HG03469 (cell line): ENCODE data around the gene ACOT11.
"Not testable (repeated sequence)": the region's sequence is repeated elsewhere in the genome, so short reads cannot be mapped to it uniquely, and the experiment has no call there.

ENCODE experiments used
- ATAC-seq: cut with Tn5 transposase; IDR thresholded peaks from one replicate; pipeline ENCODE4 v1.9.1; 2021; ENCODE audit warnings: mild to moderate bottlenecking, moderate library complexity, moderate number of reproducible peaks; ENCODE audit not compliant: unreplicated experiment

ACOT11 gene

GRCh38 chr1:54607821-54608565 lies 60.0 kb downstream of the ACOT11 start:
- no peak for ATAC-seq

- no peak for ATAC-seq
These were observed 60.7 kb downstream of the ACOT11 start for GRCh38 chr1:54608566-54609230.

DNA sequence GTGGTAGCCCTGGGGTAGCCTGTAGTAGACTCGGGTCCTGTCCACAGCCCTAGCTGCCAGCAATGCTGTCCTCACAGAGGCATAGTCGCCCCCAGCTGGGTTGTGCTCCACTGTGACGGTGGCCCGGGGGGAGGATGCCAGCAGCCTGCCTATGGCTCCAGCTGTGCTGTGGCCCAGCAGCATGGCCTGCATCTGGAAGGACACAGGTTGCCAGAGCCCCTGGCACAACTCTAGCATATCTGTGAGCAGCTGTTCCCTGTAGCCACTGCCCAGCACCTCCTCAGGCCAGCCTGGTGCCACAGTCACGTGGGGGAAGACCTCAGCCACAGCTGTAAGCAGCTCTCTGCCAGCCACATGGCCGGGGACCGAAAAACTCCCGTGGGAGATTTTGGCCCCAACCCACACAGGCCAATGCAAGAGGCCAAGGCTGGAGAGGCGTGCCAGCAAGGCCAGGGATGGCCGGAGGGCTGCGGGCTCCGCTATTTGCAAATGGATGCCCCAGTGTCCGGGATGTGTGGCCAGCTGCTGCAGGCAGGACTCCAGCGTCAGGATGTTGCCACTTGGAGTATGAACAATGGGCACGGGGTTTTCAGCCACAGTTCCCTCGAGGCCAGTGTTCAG lies 61.4 kb downstream of the ACOT11 start:
- no peak for ATAC-seq

- no peak for ATAC-seq
These were observed 62.0 kb downstream of the ACOT11 start for GRCh38 chr1:54610048-54610447.

- no peak for ATAC-seq
These were observed 62.9 kb downstream of the ACOT11 start for GRCh38 chr1:54610601-54611580.

DNA sequence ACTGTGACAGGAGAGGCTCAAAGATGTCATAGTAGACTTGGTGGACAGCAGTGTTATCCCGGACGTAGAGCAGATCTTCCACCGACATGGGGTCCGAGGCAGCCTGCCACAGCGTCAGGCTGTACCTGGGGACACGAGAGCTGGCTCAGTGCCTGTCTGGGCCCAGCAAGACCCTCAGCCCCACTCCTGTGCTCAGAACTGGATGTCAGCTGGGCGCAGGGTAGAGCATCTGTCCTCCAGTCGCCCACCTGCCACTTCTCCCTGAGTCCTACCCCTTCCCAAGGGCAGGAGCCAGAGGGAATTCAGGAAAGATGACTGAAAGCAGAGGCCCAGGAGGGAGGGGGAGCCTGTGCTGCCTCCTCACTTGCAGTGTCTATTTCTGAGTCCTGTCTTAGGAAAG lies 63.6 kb downstream of the ACOT11 start:
- ATAC-seq = no peak

- ATAC-seq = no peak
These were observed 66.0 kb downstream of the ACOT11 start for GRCh38 chr1:54614024-54614423.

GRCh38 chr1:54614563-54614962 lies 66.5 kb downstream of the ACOT11 start:
- ATAC-seq = no peak

DNA sequence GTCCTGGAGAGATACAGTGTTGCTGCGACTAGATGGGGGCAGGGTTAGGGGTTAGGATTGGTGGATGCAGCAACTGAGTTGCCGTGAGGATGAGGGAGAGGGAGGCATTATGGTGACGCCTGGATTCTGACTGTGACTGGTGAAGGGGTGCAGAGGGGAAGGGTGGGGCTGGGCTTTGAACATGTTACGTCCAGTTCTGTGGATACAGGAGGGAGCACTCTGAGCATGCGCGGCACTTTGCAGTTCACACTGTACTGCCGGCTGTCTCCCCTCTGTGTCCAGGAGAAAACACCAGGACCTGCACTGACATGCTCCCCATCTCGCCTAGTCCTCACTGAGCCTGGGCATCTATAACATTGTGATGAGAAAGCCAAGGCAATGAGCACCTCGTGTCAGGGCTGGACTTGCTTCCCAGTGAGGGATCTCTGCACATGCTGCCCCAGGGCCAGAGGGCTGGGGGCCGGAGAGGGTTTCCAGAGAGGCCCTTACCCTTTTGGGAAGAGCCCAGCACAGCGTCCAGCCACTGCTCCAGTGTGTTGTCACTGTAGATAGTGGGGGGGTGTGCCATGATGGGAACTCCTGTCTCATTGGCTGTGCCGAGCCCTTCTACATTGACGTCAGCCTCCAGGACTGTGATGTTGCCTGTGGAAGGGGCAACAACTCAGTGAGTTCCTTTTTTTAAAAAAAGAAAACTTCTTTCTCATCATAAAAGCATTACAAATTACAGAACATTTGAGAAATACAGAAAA lies 67.7 kb downstream of the ACOT11 start:
- ATAC-seq = no peak

DNA sequence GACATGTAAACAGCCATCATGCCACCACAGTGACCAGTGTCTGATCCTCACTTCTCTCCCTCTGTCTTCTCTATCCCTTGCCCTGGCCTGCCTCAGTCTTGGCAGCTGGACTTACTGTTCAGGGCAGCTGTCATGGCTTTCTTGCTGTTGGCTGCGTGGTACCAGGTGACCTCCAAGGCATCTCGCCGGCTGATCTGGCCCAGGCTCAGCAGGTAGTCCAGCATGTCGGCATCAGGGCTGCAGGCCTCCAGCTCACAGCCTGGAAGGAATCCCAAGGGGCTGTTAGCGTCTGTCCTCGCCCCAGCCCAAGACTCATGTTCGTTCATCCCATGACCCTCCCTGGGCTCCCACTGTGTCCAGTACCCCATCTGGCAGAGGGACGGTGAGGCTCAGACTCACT lies 71.7 kb downstream of the ACOT11 start:
- ATAC-seq = no peak

GRCh38 chr1:54623216-54624007 lies 75.4 kb downstream of the ACOT11 start, which contains the start of gene FAM151A:
FAM151A (minus strand) TSS chr1:54623525; CDS start chr1:54623395, 130 bp downstream.
- no peak for ATAC-seq

DNA sequence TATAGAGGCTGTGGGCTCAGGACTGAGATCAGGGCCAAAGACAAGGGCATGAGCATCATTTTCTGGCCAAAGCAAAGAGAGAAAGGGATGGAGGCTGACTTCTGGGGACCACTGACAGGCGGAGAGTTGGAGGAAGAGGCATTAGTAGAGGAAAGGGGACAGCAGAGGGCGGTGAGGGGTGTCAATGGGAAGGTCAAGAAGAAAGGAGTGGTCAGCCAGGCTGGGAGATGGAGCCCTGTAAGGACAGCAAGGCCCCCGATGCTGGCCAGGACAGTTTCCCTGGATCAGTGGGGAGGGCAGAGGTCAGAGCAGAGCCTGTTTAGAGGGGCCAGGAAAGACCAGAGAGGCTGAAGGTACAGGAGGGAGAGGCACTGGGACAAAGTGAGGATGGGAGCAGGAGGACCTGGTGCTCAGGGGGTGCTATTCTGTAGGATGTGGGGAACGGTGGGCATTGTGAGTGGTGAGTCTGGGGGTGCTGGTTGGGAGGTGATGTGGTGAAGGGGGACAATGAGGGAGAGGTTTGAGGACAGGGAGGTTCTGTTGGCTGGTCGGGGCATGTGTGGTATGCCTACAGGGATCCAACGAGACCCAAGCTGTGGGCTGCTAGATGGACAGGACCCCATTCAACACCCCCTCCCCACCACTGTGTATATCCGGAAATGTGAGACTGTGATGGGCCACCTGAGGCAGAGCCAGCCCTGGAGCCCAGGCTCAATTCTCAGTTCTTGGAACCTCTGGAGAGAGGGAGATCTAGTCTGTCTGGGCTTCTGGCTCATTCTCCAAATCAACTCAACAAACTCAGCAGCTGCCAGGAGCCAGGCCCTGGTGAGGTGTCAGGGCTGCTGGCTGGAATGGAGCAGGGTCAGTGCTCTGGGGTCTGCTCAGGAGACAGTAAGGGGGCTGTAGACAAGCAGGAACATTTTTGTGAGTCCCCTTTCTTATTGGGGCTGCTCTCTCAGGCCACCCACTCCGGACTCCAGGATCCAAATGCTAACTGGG lies 76.7 kb downstream of the ACOT11 start:
- no peak for ATAC-seq

GRCh38 chr1:54627196-54627595 lies 79.2 kb downstream of the ACOT11 start:
- no peak for ATAC-seq

DNA sequence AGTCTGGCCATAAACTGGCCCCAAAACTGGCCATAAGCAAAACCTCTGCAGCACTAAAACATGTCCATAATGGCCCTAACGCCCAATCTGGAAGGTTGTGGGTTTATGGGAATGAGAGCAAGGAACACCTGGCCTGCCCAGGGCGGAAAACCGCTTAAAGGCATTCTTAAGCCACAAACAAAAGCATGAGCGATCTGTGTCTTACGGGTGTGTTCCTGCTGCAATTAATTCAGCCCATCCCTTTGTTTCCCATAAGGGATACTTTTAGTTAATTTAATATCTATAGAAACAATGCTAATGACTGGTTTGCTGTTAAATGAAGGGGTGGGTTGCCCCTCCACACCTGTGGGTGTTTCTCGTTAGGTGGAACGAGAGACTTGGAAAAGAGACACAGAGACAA lies 87.8 kb downstream of the ACOT11 start:
- ATAC-seq = not testable (repeated sequence)

GRCh38 chr1:54636461-54637446 lies 88.7 kb downstream of the ACOT11 start:
- not testable (repeated sequence) for ATAC-seq

DNA sequence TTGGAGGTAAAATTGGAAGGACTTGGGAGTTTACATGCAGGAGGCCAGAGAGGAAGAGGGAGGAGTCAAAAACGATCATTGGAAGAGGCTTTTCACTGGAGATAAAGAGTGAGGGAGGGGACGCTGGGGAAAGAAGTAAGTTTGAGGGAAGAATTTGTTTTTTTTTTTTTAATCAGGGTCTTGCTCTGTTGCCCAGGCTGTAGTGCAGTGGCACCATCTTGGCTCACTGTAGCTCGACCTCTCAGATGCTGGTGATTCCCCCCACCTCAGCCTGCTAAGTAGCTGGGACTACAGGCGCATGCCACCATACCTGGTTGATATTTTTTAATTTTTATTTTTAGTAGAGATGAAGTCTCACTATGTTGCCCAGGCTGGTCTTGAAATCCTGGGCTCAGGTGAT lies 92.3 kb downstream of the ACOT11 start:
- ATAC-seq = no peak
